Sigmoid colon (tissue), 4 donors: ENCODE data around the gene PHF10.

Source experiments
- CTCF ChIP-seq, 4 experiments: fragments of 450-650 bp in 3 of 4; fragments of 200-600 bp in 1 of 4; IDR thresholded peaks; one replicate each; pipeline ENCODE4 v1.5.1; 2016 to 2019; ENCODE audit warnings: antibody characterized with exemption in 4 of 4, mild to moderate bottlenecking in 3 of 4, moderate library complexity in 2 of 4
- POLR2AphosphoS5 ChIP-seq, 4 donors: sonication (generic); formaldehyde crosslinking; IDR thresholded peaks; one replicate each; pipeline ENCODE4 v1.6.1; 2017; ENCODE audit warnings: antibody characterized with exemption in 4 of 4

- no peak for TF ChIP-seq POLR2AphosphoS5 (IDR thresholded peaks at IDR 0.05)
- no peak for TF ChIP-seq CTCF (IDR thresholded peaks at IDR 0.05)
These were observed 39.6 kb upstream of the PHF10 start for GRCh38 chr6:169763881-169764280.
